Measurements from ENCODE around the gene ITPR1. TPM values are rescaled to one million over a fixed set of nuclear protein-coding genes. Genes with fewer than 3 reads are reported as not detected.
"Not testable (repeated sequence)": the region's sequence is repeated elsewhere in the genome, so short reads cannot be mapped to it uniquely, and the experiment has no call there.

ITPR1 gene
- total RNA-seq, 4 donors from 2014 or later, result 56.1 to 71.2 (median 61.9) TPM

DNA sequence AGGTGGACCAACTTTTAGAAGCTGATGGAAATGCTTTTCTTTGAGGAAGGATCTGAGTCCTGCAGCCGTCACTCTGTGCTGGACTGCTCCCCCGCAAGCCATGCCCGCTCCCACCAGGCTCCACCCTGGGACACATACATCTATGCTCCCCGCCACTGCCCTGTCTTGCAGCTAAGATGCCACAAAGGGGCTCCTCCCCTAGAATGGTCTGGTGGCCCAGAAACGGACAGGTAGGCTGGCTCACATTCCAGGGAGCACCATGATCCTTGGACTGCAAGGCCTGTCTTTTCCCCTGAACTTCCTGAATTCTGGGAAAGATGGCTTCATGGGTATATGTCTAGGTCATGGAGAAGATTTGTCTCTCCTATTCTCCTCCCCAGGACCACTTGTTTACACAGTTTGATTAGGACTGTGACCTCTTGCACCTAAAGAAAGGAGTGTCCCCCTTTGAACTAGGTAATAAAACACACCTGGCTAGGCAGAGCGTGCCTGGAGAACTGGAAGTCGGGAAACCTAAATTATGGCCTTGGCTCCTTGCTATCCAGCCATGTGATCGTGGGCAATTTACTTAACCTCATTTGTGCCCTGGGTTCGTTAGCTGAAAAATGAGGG is 265.2 kb downstream of the ITPR1 start:
- H3K9me3 ChIP-seq, result peaks cover 0 to 4% (median 0%) of the 10 kb centered on the region in 4 donors
- 89 to 98% methylated on average over 9 of the region's 9 CpGs for WGBS, 2 donors
- H3K27me3 ChIP-seq, result no peaks in the 10 kb centered on the region
- TF ChIP-seq EP300 (IDR thresholded peaks at IDR 0.05) (no peak), POLR2A (IDR thresholded peaks at IDR 0.05) (no peak), CTCF (IDR thresholded peaks at IDR 0.05) (no peak)
- no peak overlapping the region for H3K4me3 ChIP-seq
- no peak overlapping the region for H3K27ac ChIP-seq
- no peak for DNase-seq (ENCODE audit: low spot score in 2 of 2)
- no peaks in the 10 kb centered on the region for H3K4me1 ChIP-seq
- H3K36me3 ChIP-seq, result no peaks in the 10 kb centered on the region

- WGBS, 2 donors, result 88 to 94% methylated on average over 8 of the region's 8 CpGs
- Histone ChIP-seq H3K27ac (no peak overlapping the region), H3K27me3 (no peaks in the 10 kb centered on the region), H3K4me1 (no peaks in the 10 kb centered on the region), H3K9me3 (peaks cover 0 to 4% (median 0%) of the 10 kb centered on the region in 4 donors), H3K4me3 (no peak overlapping the region), H3K36me3 (no peaks in the 10 kb centered on the region)
- TF ChIP-seq POLR2A (IDR thresholded peaks at IDR 0.05), result no peak
- TF ChIP-seq EP300 (IDR thresholded peaks at IDR 0.05), result no peak
- no peak for TF ChIP-seq CTCF (IDR thresholded peaks at IDR 0.05)
- no peak for DNase-seq (ENCODE audit: low spot score in 2 of 2)
Observed at GRCh38 chr3:4758957-4759656, 266.0 kb downstream of the ITPR1 start.

DNA sequence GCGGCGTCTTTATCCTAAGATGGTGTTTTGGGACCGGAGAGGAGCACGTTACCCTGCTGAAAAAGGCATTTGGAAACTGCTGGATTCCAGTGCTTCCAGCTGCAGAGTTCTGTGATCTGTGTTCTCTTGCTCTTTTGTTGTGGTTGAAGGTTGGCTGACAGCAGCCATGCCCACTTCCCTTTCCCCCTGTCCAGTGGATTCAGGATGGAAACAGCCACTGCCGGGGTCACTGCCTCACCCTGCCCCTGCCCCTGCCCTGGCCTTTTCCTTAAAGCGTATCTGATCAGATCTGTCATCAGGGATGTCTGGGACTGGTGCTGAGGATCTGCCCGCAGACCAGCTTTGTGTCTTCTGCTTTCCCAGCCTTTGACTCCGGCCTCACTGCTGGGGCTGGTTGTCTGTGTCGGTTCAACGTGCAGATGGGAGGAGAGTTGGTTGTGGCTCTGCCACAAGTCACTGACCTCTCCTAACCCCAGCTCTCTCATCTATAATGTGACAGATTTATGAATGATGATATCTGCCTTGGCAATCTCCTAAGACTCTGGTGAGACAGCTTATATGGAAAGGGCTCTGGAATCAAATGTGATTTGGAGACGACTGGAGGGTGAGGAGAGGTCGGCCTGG is 266.7 kb downstream of the ITPR1 start:
- Histone ChIP-seq H3K9me3 (peaks cover 0 to 4% (median 0%) of the 10 kb centered on the region in 4 donors), H3K36me3 (no peaks in the 10 kb centered on the region), H3K4me3 (no peak overlapping the region), H3K27ac (no peak overlapping the region), H3K4me1 (no peaks in the 10 kb centered on the region), H3K27me3 (no peaks in the 10 kb centered on the region)
- no peak for DNase-seq (ENCODE audit: low spot score in 2 of 2)
- WGBS, 2 donors, result 58 to 59% methylated on average over 12 of the region's 12 CpGs
- TF ChIP-seq EP300 (IDR thresholded peaks at IDR 0.05) (no peak), CTCF (IDR thresholded peaks at IDR 0.05) (no peak), POLR2A (IDR thresholded peaks at IDR 0.05) (no peak)

DNA sequence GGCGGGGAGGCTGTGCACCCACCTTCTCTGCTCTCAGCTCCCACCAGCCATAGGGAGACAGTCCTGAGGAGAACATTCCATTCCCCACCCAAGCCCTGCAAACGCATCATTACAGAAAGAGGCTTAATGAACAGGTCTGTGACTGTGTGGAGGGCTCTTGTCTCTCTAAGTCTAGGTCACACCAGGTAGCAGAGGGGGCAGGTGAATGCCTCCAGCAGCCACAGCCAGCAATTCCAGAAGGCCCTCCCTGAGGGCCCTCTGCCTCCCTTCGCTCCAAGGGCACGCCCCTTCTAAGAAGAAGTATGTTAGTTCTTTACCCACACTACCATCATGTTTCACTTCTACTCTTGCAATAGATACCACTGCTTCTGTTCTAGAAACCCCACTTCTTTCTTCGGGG is 268.6 kb downstream of the ITPR1 start:
- 96% methylated on average over 5 of the region's 5 CpGs for whole genome bisulfite sequencing, 2 donors

GRCh38 chr3:4762481-4763230 is 269.5 kb downstream of the ITPR1 start:
- peaks cover 0 to 13% (median 0%) of the 10 kb centered on the region in 3 donors for H3K36me3 ChIP-seq
- H3K27ac ChIP-seq; H3K4me1 ChIP-seq; DNase-seq (ENCODE audit: low spot score in 2 of 2); H3K9me3 ChIP-seq; H3K4me3 ChIP-seq; H3K27me3 ChIP-seq: not testable (repeated sequence)
- 91 to 93% methylated on average over 2 of the region's 2 CpGs for WGBS, 2 donors

More for the DNA sequence above, 268.6 kb downstream of the ITPR1 start:
- Histone ChIP-seq H3K4me3 (no peak overlapping the region), H3K27me3 (no peaks in the 10 kb centered on the region), H3K9me3 (peaks cover 0 to 4% (median 1%) of the 10 kb centered on the region in 4 donors), H3K4me1 (no peaks in the 10 kb centered on the region), H3K36me3 (peaks cover 0 to 8% (median 0%) of the 10 kb centered on the region in 3 donors), H3K27ac (no peak overlapping the region)
- DNase-seq (ENCODE audit: low spot score in 2 of 2), result no peak
- TF ChIP-seq POLR2A (IDR thresholded peaks at IDR 0.05), result no peak
- TF ChIP-seq EP300 (IDR thresholded peaks at IDR 0.05), result no peak
- TF ChIP-seq CTCF (IDR thresholded peaks at IDR 0.05), result no peak
